HG03460 (cell line): ENCODE measurements around the gene RBP4.

Experiments used
- ATAC-seq: cut with Tn5 transposase; IDR thresholded peaks from one replicate; pipeline ENCODE4 v1.9.1; 2021; ENCODE audit not compliant: unreplicated experiment

RBP4 gene

DNA sequence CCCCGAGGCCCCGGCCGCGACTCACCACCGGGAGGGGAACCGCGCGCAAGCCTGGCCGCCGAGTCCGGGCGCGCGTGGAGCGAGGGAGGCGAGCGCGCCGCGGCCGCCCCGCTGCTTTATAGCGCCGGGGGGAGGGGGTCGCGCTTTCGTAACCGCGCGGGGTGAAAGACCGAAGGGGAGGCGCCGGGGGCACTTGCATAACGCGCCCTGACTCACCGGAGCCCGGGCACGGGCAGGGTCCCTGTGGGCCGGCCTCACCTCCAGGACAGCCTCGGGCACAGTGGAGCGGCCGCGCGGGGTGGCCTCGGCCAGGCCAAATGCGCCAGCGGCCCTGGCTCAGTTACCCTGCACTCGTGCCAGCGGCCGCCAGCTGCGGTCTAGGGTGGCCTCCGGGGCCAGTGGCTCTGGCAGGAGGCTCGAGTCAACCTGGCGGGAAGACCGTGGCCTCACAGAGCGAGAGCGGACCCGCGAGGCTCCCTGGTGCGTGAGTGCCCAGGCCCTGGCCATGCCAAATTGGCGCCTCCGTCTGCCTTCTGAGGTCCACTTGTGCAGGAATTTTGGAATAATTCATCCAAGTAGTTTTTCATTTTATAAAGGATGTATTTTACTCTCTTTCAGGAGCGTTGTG lies at the start of gene RBP4:
Gene RBP4 (minus strand): TSS at position 90 of the 628 bp plus-strand sequence. CDS start 207 bp downstream, outside the sequence.
- ATAC-seq = no peak

GRCh38 chr10:93639791-93640190 lies 38.8 kb upstream of the RBP4 start:
- no peak for ATAC-seq

DNA sequence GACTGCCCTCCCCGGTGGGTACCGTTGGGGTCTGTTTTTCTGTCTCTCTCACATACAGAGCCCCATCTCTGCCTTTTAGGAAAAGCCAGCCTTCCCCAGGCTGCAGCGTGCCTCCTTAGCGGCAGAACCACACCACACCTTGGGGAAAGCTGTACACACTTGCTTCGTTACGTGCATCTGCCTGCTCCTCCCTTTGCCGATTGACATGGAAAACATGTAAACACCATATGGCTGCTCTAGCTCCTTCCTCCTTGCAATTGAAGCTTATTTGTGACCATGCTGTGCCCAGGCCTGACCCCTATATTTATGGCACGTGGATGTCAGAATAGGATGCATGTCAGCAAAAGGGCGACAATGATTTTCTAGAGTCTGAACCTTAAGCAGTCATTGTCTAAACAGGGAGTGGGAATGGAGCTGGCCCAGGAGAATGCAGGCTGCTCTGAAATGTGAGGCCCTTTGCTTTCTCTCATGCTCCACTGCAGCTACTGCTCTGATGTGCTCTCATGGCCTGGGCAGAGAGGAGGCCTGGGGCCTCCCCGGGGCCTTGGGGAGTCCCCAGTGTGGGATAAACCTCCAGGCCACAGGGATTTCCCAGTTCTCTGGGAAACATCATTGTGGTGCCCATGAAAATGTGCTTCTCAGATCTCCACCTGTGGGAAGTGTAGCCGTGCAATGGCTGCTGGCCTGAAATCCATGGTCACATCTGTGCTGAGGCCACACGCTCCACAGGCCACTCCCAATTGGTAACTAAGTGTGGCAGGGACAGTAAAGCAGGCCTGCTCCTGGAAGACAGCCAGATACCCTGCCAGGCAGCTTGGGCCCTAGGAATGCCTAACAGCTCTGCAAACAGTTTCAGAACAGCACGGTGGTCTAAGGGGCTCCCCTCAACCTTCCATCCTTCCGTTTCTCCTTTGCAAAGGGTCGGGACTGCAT lies 29.9 kb upstream of the RBP4 start:
- no peak for ATAC-seq

GRCh38 chr10:93629647-93630305 lies 28.7 kb upstream of the RBP4 start:
- ATAC-seq = no peak

DNA sequence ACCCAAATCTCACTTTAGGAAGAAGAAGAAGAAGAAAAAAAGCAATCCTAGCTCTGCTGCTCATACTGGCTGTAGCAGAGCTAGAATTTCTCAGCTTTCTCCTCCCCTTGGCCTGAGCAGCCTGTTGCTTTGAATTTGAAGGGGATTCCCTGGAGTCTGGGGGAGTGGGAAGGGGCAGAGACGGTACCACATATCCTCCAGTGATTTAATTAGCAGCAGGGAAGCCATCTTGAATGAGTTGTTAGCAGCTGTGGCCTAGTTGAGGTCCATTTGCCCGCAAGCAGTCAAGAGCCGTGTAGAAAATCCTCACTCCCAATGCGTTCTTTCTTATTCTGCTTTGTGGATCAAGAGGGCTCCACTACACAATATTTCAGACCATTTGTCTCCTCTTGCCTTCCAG lies 27.8 kb upstream of the RBP4 start:
- ATAC-seq = no peak

DNA sequence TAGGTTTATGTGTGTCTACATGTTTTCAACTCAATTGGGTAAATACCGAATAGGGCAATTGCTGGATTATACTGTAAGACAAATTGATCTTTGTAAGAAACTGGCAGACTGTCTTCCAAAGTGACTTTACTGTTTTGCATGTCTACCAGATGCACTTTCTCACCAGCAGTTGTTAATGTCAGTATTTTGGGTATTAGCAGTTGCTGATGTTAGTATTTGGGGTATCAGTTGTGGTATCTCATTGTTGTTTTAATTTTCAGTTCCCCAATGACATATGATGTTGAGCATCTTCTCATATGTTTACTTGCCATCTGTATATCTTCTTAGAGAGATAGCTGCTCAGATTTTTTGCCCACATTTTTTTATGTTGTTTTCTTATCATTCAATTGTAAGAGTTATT lies 21.9 kb upstream of the RBP4 start:
- no peak for ATAC-seq

- no peak for ATAC-seq
Observed at GRCh38 chr10:93620925-93621324, 19.9 kb upstream of the RBP4 start.

DNA sequence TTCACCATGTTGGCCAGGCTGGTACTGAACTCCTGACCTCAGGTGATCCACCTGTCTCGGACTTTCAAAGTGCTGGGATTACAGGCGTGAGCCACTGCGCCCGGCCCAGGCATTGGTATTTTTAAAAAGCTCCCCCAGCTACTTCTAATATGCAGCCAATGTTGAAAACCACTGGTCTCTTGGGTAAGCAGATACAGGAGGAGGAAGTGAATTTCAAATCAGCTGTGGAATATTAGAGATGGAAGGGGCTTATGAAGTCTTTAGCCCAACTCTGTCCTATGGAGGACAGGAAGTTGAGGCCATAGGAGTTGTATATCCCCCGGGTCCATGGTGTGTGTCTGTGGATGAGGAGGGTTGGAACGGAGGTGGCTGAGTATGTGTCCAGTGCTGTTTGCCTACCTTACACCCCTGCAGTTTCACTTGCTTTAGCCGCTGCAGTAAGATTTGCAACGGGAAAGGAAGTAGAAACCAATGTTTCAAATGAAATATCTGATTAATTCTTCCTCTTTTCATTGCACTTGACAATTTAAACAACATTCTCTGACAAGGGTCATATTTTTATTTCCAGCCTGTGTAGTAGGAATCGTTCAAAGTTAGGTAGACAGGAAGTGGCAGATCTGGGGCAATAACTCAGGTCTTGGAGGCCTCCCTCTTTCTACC lies 14.7 kb upstream of the RBP4 start:
- no peak for ATAC-seq

DNA sequence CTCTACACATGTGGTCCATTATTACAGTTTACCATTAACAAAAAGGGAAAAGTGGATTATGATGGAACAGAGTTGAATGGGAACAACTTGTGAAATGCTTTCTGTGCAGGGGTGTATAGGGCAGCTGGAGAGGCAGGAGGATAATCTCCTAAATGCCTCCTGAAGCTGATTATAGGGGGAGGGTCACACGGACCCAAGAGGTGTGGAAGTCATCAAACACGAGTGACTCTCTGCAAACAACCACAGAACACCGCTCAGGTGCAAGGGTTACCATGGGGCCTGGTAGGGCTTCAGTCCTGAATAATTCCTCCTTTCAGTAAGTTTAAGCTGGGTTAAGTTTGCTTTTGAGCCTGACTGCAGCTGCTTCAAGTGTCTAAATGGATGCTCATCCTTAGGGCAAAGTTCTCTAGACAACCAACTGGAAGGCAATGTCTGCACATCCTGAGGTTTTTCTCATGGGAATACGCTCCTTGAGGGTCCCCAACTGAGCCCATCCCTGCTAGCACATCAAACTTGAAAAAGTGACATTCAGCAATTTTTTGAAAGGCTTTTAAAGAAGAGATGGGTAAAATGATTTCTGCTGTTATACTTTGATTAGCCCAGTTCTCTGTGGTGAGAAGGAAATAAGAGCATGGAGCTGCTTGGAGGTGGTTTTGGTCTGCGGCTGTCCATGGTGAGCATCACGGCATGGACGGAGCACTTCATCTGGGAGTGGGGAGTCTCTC lies 13.2 kb upstream of the RBP4 start:
- no peak for ATAC-seq

DNA sequence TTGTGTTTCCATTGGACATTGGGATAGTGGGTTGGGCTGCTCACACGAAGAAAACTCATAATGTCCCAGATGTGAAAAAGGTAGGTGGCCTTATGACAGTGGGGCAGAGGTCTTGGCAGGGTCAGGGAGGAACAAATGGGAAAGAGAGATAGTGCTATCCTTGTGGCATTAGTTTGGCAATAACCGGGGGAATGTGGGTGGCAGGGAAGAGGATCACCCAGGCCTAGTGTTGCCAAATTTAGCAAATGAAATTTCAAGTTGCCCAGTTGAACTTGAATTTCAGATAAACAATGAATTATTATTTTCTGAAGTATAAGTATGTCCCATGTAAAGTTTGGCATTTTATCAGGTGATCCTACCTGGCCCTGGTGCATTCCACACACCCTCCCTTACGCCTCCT lies 12.1 kb upstream of the RBP4 start:
- ATAC-seq = no peak

GRCh38 chr10:93612311-93612710 lies 11.3 kb upstream of the RBP4 start, which contains the start of gene PDE6C:
PDE6C (plus strand) TSS chr10:93612537; CDS start chr10:93612726, 189 bp downstream.
- ATAC-seq = no peak

GRCh38 chr10:93608421-93608820 lies 7.4 kb upstream of the RBP4 start:
- no peak for ATAC-seq

DNA sequence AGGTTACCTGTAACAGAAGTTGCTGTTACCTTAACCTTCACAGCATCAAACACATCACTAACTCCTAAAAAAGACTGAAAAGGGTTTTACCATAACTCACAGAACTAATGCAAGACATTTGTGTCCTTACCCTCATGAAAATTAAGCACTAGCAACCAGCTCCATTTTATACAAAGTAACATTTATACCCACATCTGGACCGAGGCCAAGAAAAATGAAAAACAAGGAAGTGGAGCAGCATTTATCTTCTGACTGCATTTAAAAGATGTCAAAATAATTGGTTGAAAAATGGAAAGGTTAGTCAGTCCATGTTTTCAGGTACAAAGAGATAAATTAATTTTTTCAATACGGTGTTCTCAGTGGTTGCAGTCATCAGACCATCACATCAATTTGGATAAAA lies 3.1 kb upstream of the RBP4 start:
- ATAC-seq = no peak

DNA sequence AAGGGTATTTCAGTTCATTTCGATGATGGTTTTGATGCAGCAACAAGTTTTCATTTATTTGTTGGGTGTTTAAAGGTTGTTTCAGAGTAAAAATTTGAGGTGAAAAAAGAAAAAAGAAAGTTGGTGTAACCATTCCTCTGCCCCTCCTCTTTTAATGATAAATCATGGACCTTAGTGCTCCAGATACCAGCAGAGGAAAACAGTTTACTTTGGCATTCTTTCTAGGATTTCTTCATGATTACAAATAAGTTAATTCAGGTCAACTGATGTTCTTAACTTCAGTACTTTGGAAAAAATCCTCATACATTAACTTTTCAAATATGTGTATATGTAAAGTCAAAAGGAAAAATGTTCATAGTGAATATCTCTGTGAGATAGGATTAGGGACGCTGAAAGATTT lies 2.0 kb upstream of the RBP4 start:
- ATAC-seq = no peak

GRCh38 chr10:93601774-93602162 lies 733 bp upstream of the RBP4 start:
- ATAC-seq = no peak

GRCh38 chr10:93600446-93601145 lies 439 bp downstream of the RBP4 start:
- no peak for ATAC-seq

GRCh38 chr10:93599778-93600177 lies 1.3 kb downstream of the RBP4 start:
- no peak for ATAC-seq

DNA sequence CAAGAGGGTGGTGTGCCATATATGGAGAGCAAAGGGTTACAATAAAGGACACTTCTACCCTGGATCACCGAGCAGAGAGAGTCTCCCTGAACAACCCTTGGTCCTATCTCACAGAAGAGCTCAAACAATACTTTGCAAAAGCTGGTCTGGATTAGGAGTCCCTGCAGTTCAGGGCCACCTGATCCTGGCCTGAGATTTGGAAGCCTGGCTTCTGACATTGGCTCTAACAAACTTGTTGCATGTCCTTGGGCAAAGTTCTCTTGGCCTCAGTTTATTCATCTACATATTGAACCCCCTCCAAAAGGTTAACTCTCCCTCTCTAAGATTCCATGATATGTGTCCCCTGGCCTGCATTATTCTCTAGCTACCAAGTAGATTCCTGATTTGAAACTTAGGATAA lies 1.7 kb downstream of the RBP4 start:
- no peak for ATAC-seq

- ATAC-seq = no peak
Observed at GRCh38 chr10:93598157-93598556, 2.9 kb downstream of the RBP4 start.

DNA sequence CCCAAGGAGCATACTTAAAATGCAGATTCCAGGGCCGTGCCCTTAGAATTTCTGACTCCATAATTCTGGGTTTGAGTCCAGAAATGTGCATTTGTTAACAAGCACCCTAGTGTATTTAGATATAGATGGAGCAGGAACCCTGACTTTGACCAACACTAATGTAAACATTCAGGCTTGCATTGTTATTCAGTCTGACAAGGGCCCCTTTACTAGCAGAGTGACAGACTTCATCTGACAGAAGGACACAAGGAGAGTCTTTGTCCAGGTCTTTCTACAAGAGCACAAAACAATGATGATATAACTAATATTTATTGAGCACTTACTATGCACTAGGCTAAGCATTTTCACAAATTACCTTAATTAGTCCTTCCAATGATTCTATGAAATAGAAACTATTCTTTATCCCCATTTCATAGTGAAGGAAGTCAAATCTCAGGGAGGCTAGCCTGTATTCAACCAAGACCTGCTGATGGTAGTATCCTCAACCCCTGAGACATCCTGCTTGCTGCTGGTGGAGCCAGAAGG lies 3.9 kb downstream of the RBP4 start:
- ATAC-seq = no peak
